Measurements from ENCODE around the gene OGFOD3. TPM values are rescaled to one million over a fixed set of nuclear protein-coding genes. Genes with fewer than 3 reads are reported as not detected.

OGFOD3 gene
- total RNA-seq, 5 donors from 2014 or later (not counting 1 experiment from before 2014, with no cell fraction given) = 22.0 to 32.2 (median 29.2) TPM

DNA sequence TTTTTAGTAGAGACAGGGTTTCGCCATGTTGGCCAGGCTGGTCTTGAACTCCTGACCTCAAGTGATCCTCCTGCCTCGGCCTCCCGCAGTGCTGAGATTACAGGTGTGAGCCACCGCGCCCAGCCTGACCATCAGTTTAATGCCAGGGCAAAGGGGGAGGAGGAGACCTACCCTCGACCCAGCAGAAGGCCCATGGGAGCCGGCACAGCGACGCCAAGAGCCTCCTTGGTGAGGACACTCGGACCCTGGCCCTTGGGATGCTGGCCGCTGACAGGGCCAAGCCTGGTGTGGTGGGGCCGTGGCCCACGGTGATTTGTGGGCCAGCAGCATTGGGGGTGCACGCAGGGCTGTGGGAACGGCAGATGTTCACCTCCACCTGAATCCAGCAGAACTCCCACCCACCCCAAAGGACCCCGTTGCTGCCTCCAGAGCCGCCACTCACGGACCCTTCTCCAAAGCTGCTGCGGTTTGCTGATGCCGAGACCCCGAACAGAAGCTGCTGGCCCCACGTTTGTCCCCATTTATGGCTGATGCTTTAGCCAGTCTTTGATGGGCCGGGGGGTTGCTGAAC is 26.8 kb downstream of the OGFOD3 start:
- WGBS (ENCODE audit: insufficient coverage) = 91% methylated on average over 23 of the region's 23 CpGs
- ATAC-seq (replicated peaks in 1 of 4) (no peak), DNase-seq (no peak)
- no peak overlapping the region for H3K27ac ChIP-seq (ENCODE audit: low read length)
- POLR2A ChIA-PET = no interaction called here
- H3K4me1 Mint-ChIP-seq = peaks cover 2 to 8% (median 6%) of the 10 kb centered on the region in 3 donors
- no peak overlapping the region for H3K4me3 ChIP-seq (ENCODE audit: control insufficient read depth in 1 of 2, extremely low read depth in 1 of 2, low read length in 1 of 2)
- peaks cover 0 to 3% of the 10 kb centered on the region in 2 donors for H3K27me3 Mint-ChIP-seq
- no peak overlapping the region for H3K4me3 Mint-ChIP-seq
- CTCF ChIA-PET = no interaction called here
- peaks cover 0 to 14% of the 10 kb centered on the region in 2 experiments for H3K27me3 ChIP-seq (replicated peaks in 1 of 2; ENCODE audit: control insufficient read depth in 2 of 2, extremely low read depth in 1 of 2, insufficient read depth in 2 of 2, low read length in 1 of 2)
- peaks cover 0 to 10% of the 10 kb centered on the region in 2 experiments for H3K4me1 ChIP-seq (ENCODE audit: control insufficient read depth in 1 of 2, extremely low read depth in 1 of 2, insufficient read depth in 2 of 2, low read length in 2 of 2)
- no peak overlapping the region for H3K27ac Mint-ChIP-seq
- H3K36me3 ChIP-seq (ENCODE audit: control insufficient read depth in 2 of 2, extremely low read depth in 1 of 2, insufficient read depth in 1 of 2, low read length in 1 of 2) = peaks cover 10 to 13% of the 10 kb centered on the region in 2 donors
- no peaks in the 10 kb centered on the region for H3K9me3 Mint-ChIP-seq
- H3K36me3 Mint-ChIP-seq = peaks cover 11% of the 10 kb centered on the region
- H3K9me3 ChIP-seq = no peaks in the 10 kb centered on the region

DNA sequence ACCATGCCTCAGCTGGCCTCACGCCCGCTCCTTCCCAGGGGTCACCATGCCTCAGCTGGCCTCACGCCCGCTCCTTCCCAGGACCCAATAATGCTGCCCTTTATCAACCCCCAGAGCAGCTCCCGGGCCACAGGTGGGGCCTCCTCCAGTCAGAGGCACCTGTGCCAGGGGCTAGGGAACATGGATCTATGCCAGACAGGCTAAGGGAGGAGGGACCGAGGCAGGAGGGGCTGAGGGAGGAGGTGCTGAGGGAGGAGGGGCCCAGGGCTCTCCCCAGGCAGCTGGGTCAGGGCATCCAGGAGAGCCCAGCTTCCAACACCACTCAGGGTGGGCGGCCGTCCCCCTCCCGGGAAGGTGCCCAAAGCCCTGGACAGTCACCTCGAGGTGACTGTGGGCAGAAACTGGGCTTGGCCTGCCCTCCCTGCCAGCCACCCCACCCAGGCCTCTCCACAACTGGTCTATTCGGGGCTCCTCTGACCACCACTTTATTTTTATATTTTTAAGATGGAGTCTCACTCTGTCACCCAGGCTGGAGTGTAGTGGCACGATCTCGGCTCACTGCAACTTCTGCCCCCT is 27.4 kb downstream of the OGFOD3 start:
- Mint-ChIP-seq H3K27ac (no peak overlapping the region), H3K4me1 (peaks cover 2 to 8% (median 6%) of the 10 kb centered on the region in 3 donors), H3K27me3 (peaks cover 0 to 6% of the 10 kb centered on the region in 2 donors), H3K9me3 (no peaks in the 10 kb centered on the region), H3K36me3 (peaks cover 11% of the 10 kb centered on the region), H3K4me3 (no peak overlapping the region)
- POLR2A ChIA-PET = no interaction called here
- DNase-seq (no peak), ATAC-seq (replicated peaks in 1 of 4) (no peak)
- Histone ChIP-seq H3K36me3 (ENCODE audit: control insufficient read depth in 2 of 2, extremely low read depth in 1 of 2, insufficient read depth in 1 of 2, low read length in 1 of 2) (peaks cover 10 to 13% of the 10 kb centered on the region in 2 donors), H3K4me1 (ENCODE audit: control insufficient read depth in 1 of 2, extremely low read depth in 1 of 2, insufficient read depth in 2 of 2, low read length in 2 of 2) (peaks cover 0 to 13% of the 10 kb centered on the region in 2 experiments), H3K27ac (ENCODE audit: low read length) (no peak overlapping the region), H3K9me3 (no peaks in the 10 kb centered on the region), H3K27me3 (replicated peaks in 1 of 2; ENCODE audit: control insufficient read depth in 2 of 2, extremely low read depth in 1 of 2, insufficient read depth in 2 of 2, low read length in 1 of 2) (peaks cover 0 to 19% of the 10 kb centered on the region in 2 experiments), H3K4me3 (ENCODE audit: control insufficient read depth in 1 of 2, extremely low read depth in 1 of 2, low read length in 1 of 2) (no peak overlapping the region)
- WGBS (ENCODE audit: insufficient coverage) = 100% methylated on average over 4 of the region's 13 CpGs
- CTCF ChIA-PET = no interaction called here

DNA sequence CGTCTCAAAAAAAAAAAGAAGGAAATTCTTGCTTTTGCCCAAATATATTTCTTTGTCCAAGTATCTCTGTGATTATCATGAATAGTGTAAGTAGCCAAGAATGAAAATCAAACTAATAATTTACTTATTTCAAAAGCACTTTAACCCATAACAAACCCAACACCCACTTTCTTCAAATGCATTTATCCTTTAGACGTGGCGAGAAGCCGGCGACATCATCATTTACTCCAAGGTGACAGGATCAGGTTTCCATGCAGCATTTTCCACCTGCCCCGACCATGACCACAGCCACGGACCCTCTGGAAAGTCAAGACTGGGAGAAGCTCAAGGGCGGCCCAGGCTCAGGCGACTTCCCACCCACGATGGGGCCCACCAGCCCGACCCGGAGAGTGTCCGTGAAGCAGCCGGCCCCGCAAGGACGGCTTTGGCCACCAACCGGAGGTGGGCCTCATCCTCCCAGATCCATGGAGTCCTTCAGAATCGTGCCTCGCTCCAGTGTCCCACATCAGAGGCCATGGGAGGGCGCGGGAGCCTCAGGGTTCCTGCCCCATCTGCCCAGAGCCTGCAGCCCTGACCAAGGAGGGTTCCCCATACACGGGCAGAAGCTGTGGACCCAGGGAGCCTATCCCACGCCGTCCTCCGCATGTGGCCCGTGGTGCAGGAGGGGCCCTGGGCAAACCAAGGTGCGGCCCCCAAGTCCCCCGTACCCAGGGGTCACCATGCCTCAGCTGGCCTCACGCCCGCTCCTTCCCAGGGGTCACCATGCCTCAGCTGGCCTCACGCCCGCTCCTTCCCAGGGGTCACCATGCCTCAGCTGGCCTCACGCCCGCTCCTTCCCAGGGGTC is 28.1 kb downstream of the OGFOD3 start:
- DNase-seq = no peak
- Histone ChIP-seq H3K9me3 (no peaks in the 10 kb centered on the region), H3K4me1 (ENCODE audit: control insufficient read depth in 1 of 2, extremely low read depth in 1 of 2, insufficient read depth in 2 of 2, low read length in 2 of 2) (peaks cover 0 to 13% of the 10 kb centered on the region in 2 experiments), H3K4me3 (ENCODE audit: control insufficient read depth in 1 of 2, extremely low read depth in 1 of 2, low read length in 1 of 2) (no peak overlapping the region), H3K36me3 (ENCODE audit: control insufficient read depth in 2 of 2, extremely low read depth in 1 of 2, insufficient read depth in 1 of 2, low read length in 1 of 2) (peaks cover 8 to 13% of the 10 kb centered on the region in 2 donors), H3K27ac (ENCODE audit: low read length) (no peak overlapping the region), H3K27me3 (replicated peaks in 1 of 2; ENCODE audit: control insufficient read depth in 2 of 2, extremely low read depth in 1 of 2, insufficient read depth in 2 of 2, low read length in 1 of 2) (peaks cover 0 to 26% of the 10 kb centered on the region in 2 experiments)
- peaks cover 2 to 8% (median 6%) of the 10 kb centered on the region in 3 donors for H3K4me1 Mint-ChIP-seq
- H3K36me3 Mint-ChIP-seq = peaks cover 11% of the 10 kb centered on the region
- ATAC-seq (replicated peaks in 1 of 4) = no peak
- WGBS (ENCODE audit: insufficient coverage) = 91% methylated on average over 17 of the region's 34 CpGs
- POLR2A ChIA-PET = no interaction called here
- CTCF ChIA-PET = no interaction called here
- H3K4me3 Mint-ChIP-seq = no peak overlapping the region
- no peak overlapping the region for H3K27ac Mint-ChIP-seq
- peaks cover 0 to 8% of the 10 kb centered on the region in 2 donors for H3K27me3 Mint-ChIP-seq
- no peaks in the 10 kb centered on the region for H3K9me3 Mint-ChIP-seq

DNA sequence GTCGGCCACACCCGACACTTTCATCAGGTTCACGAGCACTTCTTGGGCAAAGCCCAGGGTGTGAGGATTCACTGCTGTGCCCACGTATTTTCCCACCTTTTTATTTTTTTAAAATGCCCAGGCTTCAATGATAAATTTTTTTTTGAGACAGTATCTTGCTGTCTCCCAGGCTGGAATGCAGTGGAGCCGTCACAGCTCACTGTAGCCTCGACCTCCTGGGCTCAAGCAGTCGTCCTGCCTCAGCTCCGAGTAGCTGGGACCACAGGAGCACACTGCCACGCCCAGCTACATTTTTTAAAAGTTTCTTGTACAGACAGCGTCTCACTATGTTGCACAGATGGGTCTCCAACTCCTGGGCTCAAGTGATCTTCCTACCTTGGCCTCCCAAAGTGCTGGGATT is 29.0 kb downstream of the OGFOD3 start:
- no peak for ATAC-seq (replicated peaks in 1 of 4)
- H3K27ac ChIP-seq (ENCODE audit: low read length) = no peak overlapping the region
- H3K4me3 ChIP-seq (ENCODE audit: control insufficient read depth in 1 of 2, extremely low read depth in 1 of 2, low read length in 1 of 2) = no peak overlapping the region
- Mint-ChIP-seq H3K27me3 (peaks cover 0 to 8% of the 10 kb centered on the region in 2 donors), H3K36me3 (peaks cover 7% of the 10 kb centered on the region), H3K4me3 (no peak overlapping the region), H3K4me1 (peaks cover 2 to 8% (median 6%) of the 10 kb centered on the region in 3 donors), H3K9me3 (no peaks in the 10 kb centered on the region), H3K27ac (no peak overlapping the region)
- peaks cover 0 to 34% of the 10 kb centered on the region in 2 experiments for H3K27me3 ChIP-seq (replicated peaks in 1 of 2; ENCODE audit: control insufficient read depth in 2 of 2, extremely low read depth in 1 of 2, insufficient read depth in 2 of 2, low read length in 1 of 2)
- H3K9me3 ChIP-seq = no peaks in the 10 kb centered on the region
- POLR2A ChIA-PET = no interaction called here
- no peak for DNase-seq
- peaks cover 4 to 9% of the 10 kb centered on the region in 2 donors for H3K36me3 ChIP-seq (ENCODE audit: control insufficient read depth in 2 of 2, extremely low read depth in 1 of 2, insufficient read depth in 1 of 2, low read length in 1 of 2)
- 86% methylated on average over 8 of the region's 10 CpGs for WGBS (ENCODE audit: insufficient coverage)
- CTCF ChIA-PET = no interaction called here
- peaks cover 0 to 13% of the 10 kb centered on the region in 2 experiments for H3K4me1 ChIP-seq (ENCODE audit: control insufficient read depth in 1 of 2, extremely low read depth in 1 of 2, insufficient read depth in 2 of 2, low read length in 2 of 2)

DNA sequence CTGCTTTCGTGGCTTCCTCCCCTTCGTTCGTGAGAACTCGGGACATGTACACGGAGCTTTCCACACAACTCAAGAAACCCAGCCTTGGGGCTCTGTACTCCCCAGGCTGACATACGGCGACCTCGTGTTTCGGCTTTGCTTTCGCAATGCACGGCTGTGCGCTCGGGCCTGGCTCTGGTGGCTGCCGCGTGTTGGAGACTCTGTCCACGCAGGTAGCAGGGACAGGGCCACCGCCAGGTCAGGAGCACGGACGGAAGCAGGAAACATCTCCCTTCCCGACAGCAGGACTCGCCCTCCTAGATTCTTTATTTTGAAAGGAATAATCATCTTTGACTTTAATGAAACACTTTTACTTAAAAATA is 29.5 kb downstream of the OGFOD3 start:
- ChIA-PET POLR2A (no interaction called here), CTCF (no interaction called here)
- Histone ChIP-seq H3K36me3 (ENCODE audit: control insufficient read depth in 2 of 2, extremely low read depth in 1 of 2, insufficient read depth in 1 of 2, low read length in 1 of 2) (peaks cover 0 to 9% of the 10 kb centered on the region in 2 donors), H3K9me3 (no peaks in the 10 kb centered on the region), H3K27ac (ENCODE audit: low read length) (no peak overlapping the region), H3K27me3 (replicated peaks in 1 of 2; ENCODE audit: control insufficient read depth in 2 of 2, extremely low read depth in 1 of 2, insufficient read depth in 2 of 2, low read length in 1 of 2) (peaks cover 0 to 39% of the 10 kb centered on the region in 2 experiments), H3K4me3 (ENCODE audit: control insufficient read depth in 1 of 2, extremely low read depth in 1 of 2, low read length in 1 of 2) (no peak overlapping the region), H3K4me1 (ENCODE audit: control insufficient read depth in 1 of 2, extremely low read depth in 1 of 2, insufficient read depth in 2 of 2, low read length in 2 of 2) (peaks cover 0 to 13% of the 10 kb centered on the region in 2 experiments)
- Mint-ChIP-seq H3K27me3 (peaks cover 0 to 9% of the 10 kb centered on the region in 2 donors), H3K4me1 (peaks cover 2 to 8% (median 6%) of the 10 kb centered on the region in 3 donors), H3K9me3 (no peaks in the 10 kb centered on the region), H3K4me3 (no peak overlapping the region), H3K27ac (no peak overlapping the region), H3K36me3 (peaks cover 7% of the 10 kb centered on the region)
- ATAC-seq (replicated peaks in 1 of 4) (no peak), DNase-seq (no peak)
- 83% methylated on average over 20 of the region's 21 CpGs for WGBS (ENCODE audit: insufficient coverage)

DNA sequence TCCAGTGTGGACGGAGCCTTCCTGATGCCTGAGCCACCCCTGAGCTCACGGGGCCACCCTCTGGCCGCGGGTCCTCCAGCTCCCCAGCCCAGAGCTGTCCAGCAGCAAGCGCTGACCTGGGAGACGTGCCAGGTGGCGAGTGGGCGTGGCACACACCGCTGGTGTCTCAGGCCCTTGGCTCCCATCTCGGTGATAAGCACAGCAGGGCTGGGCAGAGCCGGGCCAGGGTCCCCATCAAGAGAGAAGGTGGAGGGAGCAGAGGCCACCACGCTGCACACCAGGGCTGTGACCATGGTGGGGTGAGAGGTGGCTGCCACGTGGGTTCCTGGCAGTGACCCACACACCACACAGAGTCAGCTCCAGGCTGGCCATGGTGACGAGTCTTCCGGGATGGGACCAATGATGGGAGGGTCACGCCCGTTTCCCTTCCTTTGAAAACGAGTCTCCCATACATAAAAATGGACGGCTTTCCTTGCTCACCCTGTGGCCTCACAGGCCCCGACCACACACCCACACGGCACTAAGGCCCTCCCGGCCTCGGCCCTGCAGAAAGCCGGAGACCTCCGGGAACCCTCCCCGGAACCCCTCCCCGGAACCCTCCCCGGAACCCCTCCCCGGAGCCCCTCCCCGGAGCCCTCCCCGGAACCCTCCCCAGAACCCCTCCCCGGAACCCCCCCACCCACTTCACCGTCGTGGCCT is 30.0 kb downstream of the OGFOD3 start:
- ATAC-seq (replicated peaks in 1 of 4) (no peak), DNase-seq (no peak)
- Histone ChIP-seq H3K27ac (ENCODE audit: low read length) (no peak overlapping the region), H3K36me3 (ENCODE audit: control insufficient read depth in 2 of 2, extremely low read depth in 1 of 2, insufficient read depth in 1 of 2, low read length in 1 of 2) (peaks cover 0 to 9% of the 10 kb centered on the region in 2 donors), H3K9me3 (no peaks in the 10 kb centered on the region), H3K27me3 (replicated peaks in 1 of 2; ENCODE audit: control insufficient read depth in 2 of 2, extremely low read depth in 1 of 2, insufficient read depth in 2 of 2, low read length in 1 of 2) (peaks cover 0 to 44% of the 10 kb centered on the region in 2 experiments), H3K4me3 (ENCODE audit: control insufficient read depth in 1 of 2, extremely low read depth in 1 of 2, low read length in 1 of 2) (no peak overlapping the region), H3K4me1 (ENCODE audit: control insufficient read depth in 1 of 2, extremely low read depth in 1 of 2, insufficient read depth in 2 of 2, low read length in 2 of 2) (peaks cover 0 to 13% of the 10 kb centered on the region in 2 experiments)
- peaks cover 3% of the 10 kb centered on the region for H3K36me3 Mint-ChIP-seq
- peaks cover 0 to 14% of the 10 kb centered on the region in 2 donors for H3K27me3 Mint-ChIP-seq
- 86% methylated on average over 12 of the region's 34 CpGs for WGBS (ENCODE audit: insufficient coverage)
- H3K27ac Mint-ChIP-seq = no peak overlapping the region
- no peak overlapping the region for H3K4me3 Mint-ChIP-seq
- CTCF ChIA-PET = interaction anchor here in 1 of 2 donors (0.6 kb wide), 1 partner anchor 29 kb away, joined by 4 read pairs; no protein-coding TSS in a partner anchor
- H3K9me3 Mint-ChIP-seq = no peaks in the 10 kb centered on the region
- peaks cover 2 to 8% (median 6%) of the 10 kb centered on the region in 3 donors for H3K4me1 Mint-ChIP-seq
- POLR2A ChIA-PET = no interaction called here

Measured in T-cell (primary cell).